DND-41 (cell line): ENCODE data around the gene BAIAP2L1.

Experiments
- ATAC-seq: fragments of 200-7000 bp; cut with Tn5 transposase; 3 replicates; pipeline ENCODE4 v1.9.1; 2021; ENCODE audit warnings: low read depth; ENCODE audit not compliant: insufficient read depth
- DNase-seq: peaks from one replicate; pipeline ENCODE4 v3.0.0-alpha.2; 2020
- H2AFZ ChIP-seq: 2 replicates; pipeline ENCODE4 v1.6.0; 2012; ENCODE audit warnings: low read depth, low read length
- H3K27ac ChIP-seq: 2 replicates; pipeline ENCODE4 v1.5.1; 2012; ENCODE audit warnings: low read length, inconsistent platforms
- H3K27me3 ChIP-seq: fragments of 200-600 bp; sonication (generic); 2 replicates; pipeline ENCODE4 v1.6.0; 2012; ENCODE audit warnings: low read length, mild to moderate bottlenecking, inconsistent platforms; ENCODE audit not compliant: insufficient read depth, poor library complexity
- H3K36me3 ChIP-seq: 2 replicates; pipeline ENCODE4 v1.5.1; 2012; ENCODE audit warnings: low read length, inconsistent platforms; ENCODE audit not compliant: insufficient read depth
- H3K4me1 ChIP-seq: 2 replicates; pipeline ENCODE4 v1.5.1; 2012; ENCODE audit warnings: mild to moderate bottlenecking, low read length; ENCODE audit not compliant: insufficient read depth
- H3K4me2 ChIP-seq: 2 replicates; pipeline ENCODE4 v1.6.0; 2012; ENCODE audit warnings: mild to moderate bottlenecking, moderate library complexity, low read length, inconsistent platforms; ENCODE audit not compliant: insufficient read depth
- H3K4me3 ChIP-seq, 2 experiments: fragments of 200-600 bp in 1 of 2; shearing (Covaris generic) in 1 of 2; 2 replicates each; pipeline ENCODE4 v1.5.1; 2012 to 2016; ENCODE audit warnings: inconsistent platforms in 2 of 2, low read length in 2 of 2, mild to moderate bottlenecking in 2 of 2, low read depth in 1 of 2, moderate library complexity in 1 of 2
- H3K79me2 ChIP-seq: 2 replicates; pipeline ENCODE4 v1.6.0; 2012; ENCODE audit warnings: low read length, inconsistent platforms; ENCODE audit not compliant: insufficient read depth
- H3K9ac ChIP-seq: 2 replicates; pipeline ENCODE4 v1.6.0; 2012; ENCODE audit warnings: low read depth, mild to moderate bottlenecking, inconsistent platforms, low read length, moderate library complexity
- H3K9me3 ChIP-seq: 2 replicates; pipeline ENCODE4 v1.5.1; 2012; ENCODE audit warnings: low read length, moderate library complexity, mild to moderate bottlenecking, inconsistent platforms; ENCODE audit not compliant: insufficient read depth, severe bottlenecking
- H4K20me1 ChIP-seq: 2 replicates; pipeline ENCODE4 v1.6.0; 2012; ENCODE audit warnings: low read length; ENCODE audit not compliant: insufficient read depth
- CTCF ChIP-seq: IDR thresholded peaks from 2 replicates; pipeline ENCODE4 v1.5.1; 2012; ENCODE audit warnings: borderline replicate concordance, low read length, moderate library complexity, mild to moderate bottlenecking; ENCODE audit not compliant: poor library complexity, severe bottlenecking; ENCODE audit errors: extremely low read depth
- EZH2 ChIP-seq: IDR thresholded peaks from 3 replicates; pipeline ENCODE4 v1.6.1; 2012; ENCODE audit warnings: borderline replicate concordance, low read depth, mild to moderate bottlenecking, moderate library complexity, low read length, inconsistent platforms; ENCODE audit not compliant: severe bottlenecking

BAIAP2L1 gene

GRCh38 chr7:98265841-98266271 is 135.0 kb downstream of the BAIAP2L1 start:
- ATAC-seq (no peak), DNase-seq (no peak)
- Histone ChIP-seq H3K4me1 (no peaks in the 10 kb centered on the region), H3K9ac (no peak overlapping the region), H2AFZ (no peak overlapping the region), H4K20me1 (no peaks in the 10 kb centered on the region), H3K27ac (no peak overlapping the region), H3K4me2 (no peak overlapping the region), H3K36me3 (peaks cover 2% of the 10 kb centered on the region; the same call in 1 of the 2 replicates), H3K4me3 (no peak overlapping the region), H3K79me2 (no peaks in the 10 kb centered on the region), H3K9me3 (no peaks in the 10 kb centered on the region), H3K27me3 (no peaks in the 10 kb centered on the region)
- TF ChIP-seq EZH2 (no peak), CTCF (no peak)

DNA sequence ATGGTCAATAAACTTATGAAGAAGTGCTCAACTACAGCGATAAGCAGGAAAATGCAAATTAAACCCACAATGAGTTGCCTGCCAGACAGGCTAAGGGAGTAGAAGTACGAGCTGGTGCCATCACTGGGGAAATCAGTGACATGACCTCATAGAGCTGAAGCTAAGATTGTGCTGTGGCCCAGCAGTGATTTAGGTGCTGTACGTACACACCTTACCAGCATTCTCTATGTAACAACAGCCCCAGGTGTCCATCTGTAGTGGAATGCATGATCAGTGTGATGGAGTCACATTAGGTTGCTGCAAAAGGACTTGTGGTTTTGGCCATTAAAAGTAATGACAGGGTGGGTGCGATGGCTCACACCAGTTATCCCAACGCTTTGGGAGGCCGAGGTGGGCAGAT is 143.2 kb downstream of the BAIAP2L1 start:
- Histone ChIP-seq H3K27me3 (no peaks in the 10 kb centered on the region), H3K4me2 (no peak overlapping the region), H3K9ac (no peak overlapping the region), H3K4me1 (peaks cover 14% of the 10 kb centered on the region), H4K20me1 (peaks cover 3% of the 10 kb centered on the region; the same call in 1 of the 2 replicates), H3K79me2 (peaks cover 14% of the 10 kb centered on the region), H3K36me3 (peaks cover 15% of the 10 kb centered on the region), H2AFZ (no peak overlapping the region), H3K27ac (no peak overlapping the region), H3K9me3 (no peaks in the 10 kb centered on the region), H3K4me3 (no peak overlapping the region)
- no peak for DNase-seq
- no peak for ATAC-seq
- TF ChIP-seq EZH2 (no peak), CTCF (no peak)

GRCh38 chr7:98256431-98256830 is 144.5 kb downstream of the BAIAP2L1 start:
- no peak for TF ChIP-seq EZH2
- no peak for TF ChIP-seq CTCF
- H3K36me3 ChIP-seq, result peaks cover 15% of the 10 kb centered on the region
- H3K4me2 ChIP-seq, result no peak overlapping the region
- peaks cover 26% of the 10 kb centered on the region for H3K79me2 ChIP-seq
- no peak overlapping the region for H3K27ac ChIP-seq
- peaks cover 21% of the 10 kb centered on the region for H3K4me1 ChIP-seq
- no peak overlapping the region for H3K9ac ChIP-seq
- no peak for ATAC-seq
- DNase-seq, result no peak
- H3K4me3 ChIP-seq, result no peak overlapping the region
- peaks cover 3% of the 10 kb centered on the region; the same call in 1 of the 2 replicates for H4K20me1 ChIP-seq
- H3K27me3 ChIP-seq, result no peaks in the 10 kb centered on the region
- H3K9me3 ChIP-seq, result no peaks in the 10 kb centered on the region
- no peak overlapping the region for H2AFZ ChIP-seq
